Activated CD4-positive, alpha-beta T cell treated with anti-CD3 and anti-CD28 coated beads, Interleukin-2, amount 10 ng/mL, durations not matched to agents 7 days and 5 days (primary cell): ENCODE data around the gene UBE2I. TPM values are rescaled to one million over a fixed set of nuclear protein-coding genes. Genes with fewer than 3 reads are reported as not detected.

Experiments used
- CTCF ChIA-PET: fragments of 350-600 bp; sonication (Branson Sonifier 250); formaldehyde crosslinking; loops from one replicate; lab custom pipeline; 2021; ENCODE audit warnings: antibody characterized with exemption; lab: Charles Lee
- POLR2A ChIA-PET: fragments of 350-600 bp; sonication (Branson Sonifier 250); formaldehyde crosslinking; loops from one replicate; lab custom pipeline; 2021; ENCODE audit warnings: antibody characterized with exemption; lab: Charles Lee
- DNase-seq: peaks from one replicate; pipeline ENCODE4 v3.0.0-alpha.2; 2020
- H3K27ac Mint-ChIP-seq: one replicate; pipeline ENCODE4 v1.8.0; 2021; ENCODE audit warnings: mild to moderate bottlenecking, moderate library complexity, mixed read lengths
- H3K27me3 Mint-ChIP-seq: one replicate; pipeline ENCODE4 v1.8.0; 2021; ENCODE audit warnings: mixed read lengths
- H3K36me3 Mint-ChIP-seq: one replicate; pipeline ENCODE4 v1.8.0; 2021; ENCODE audit warnings: low read depth, mixed read lengths
- H3K4me1 Mint-ChIP-seq: one replicate; pipeline ENCODE4 v1.8.0; 2021; ENCODE audit warnings: mixed read lengths
- H3K4me3 Mint-ChIP-seq: one replicate; pipeline ENCODE4 v1.8.0; 2021; ENCODE audit warnings: mild to moderate bottlenecking, moderate library complexity, mixed read lengths
- H3K9me3 Mint-ChIP-seq: one replicate; pipeline ENCODE4 v1.8.0; 2021; ENCODE audit warnings: mixed read lengths
- total RNA-seq, 2 experiments: library from RNA; stranded (reverse); gene quantifications; one replicate each; pipeline ENCODE4 v1.2.3, GENCODE V29; 2021

Gene UBE2I
- total RNA-seq, 2 experiments from 2014 or later, result 204 to 222 TPM

DNA sequence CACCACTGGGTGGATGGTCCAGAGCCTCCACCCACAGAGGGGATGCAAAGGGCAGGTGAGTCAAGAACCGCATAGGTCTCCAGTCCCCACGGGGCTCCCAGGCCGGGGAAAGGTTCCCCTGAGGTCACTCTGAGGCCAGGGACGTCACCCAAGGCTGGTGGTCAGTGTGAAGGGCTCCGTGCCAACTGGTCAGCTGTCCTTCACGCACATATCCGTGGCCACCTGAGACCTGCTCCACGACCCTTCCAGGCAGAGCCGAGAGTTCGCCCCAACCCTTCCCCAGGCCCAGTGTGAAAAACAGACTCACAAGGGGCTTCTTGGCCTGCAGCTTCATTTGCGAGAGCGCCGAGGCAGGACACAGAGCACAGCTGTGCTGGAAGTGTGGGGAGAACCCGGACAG, 39.5 kb downstream of the UBE2I start:
- Mint-ChIP-seq H3K9me3 (no peaks in the 10 kb centered on the region), H3K36me3 (no peaks in the 10 kb centered on the region), H3K27me3 (no peaks in the 10 kb centered on the region), H3K27ac (peak overlapping the region; percentile 13), H3K4me1 (peaks cover 27% of the 10 kb centered on the region), H3K4me3 (no peak overlapping the region)
- ChIA-PET CTCF (interaction anchor here (1.0 kb wide), 1 partner anchor 102 kb away, joined by 3 read pairs; no protein-coding TSS in a partner anchor), POLR2A (no interaction called here)
- DNase-seq, result no peak

GRCh38 chr16:1349351-1349750, 39.9 kb downstream of the UBE2I start:
- CTCF ChIA-PET, result no interaction called here
- POLR2A ChIA-PET, result no interaction called here
- Mint-ChIP-seq H3K27me3 (no peaks in the 10 kb centered on the region), H3K4me1 (peaks cover 30% of the 10 kb centered on the region), H3K36me3 (no peaks in the 10 kb centered on the region), H3K4me3 (no peak overlapping the region), H3K9me3 (no peaks in the 10 kb centered on the region), H3K27ac (peak overlapping the region; percentile 13)
- DNase-seq, result no peak

- Mint-ChIP-seq H3K9me3 (no peaks in the 10 kb centered on the region), H3K27me3 (no peaks in the 10 kb centered on the region), H3K4me3 (peak overlapping the region; percentile 76), H3K4me1 (peaks cover 32% of the 10 kb centered on the region), H3K27ac (no peak overlapping the region), H3K36me3 (no peaks in the 10 kb centered on the region)
- DNase-seq, result no peak
- POLR2A ChIA-PET, result no interaction called here
- CTCF ChIA-PET, result interaction anchor here (1.2 to 1.5 kb wide), 2 partner anchors 12 to 14 kb away, joined by 3 to 8 read pairs; no protein-coding TSS in a partner anchor
These were observed 40.5 kb downstream of the UBE2I start for GRCh38 chr16:1349951-1350350.

DNA sequence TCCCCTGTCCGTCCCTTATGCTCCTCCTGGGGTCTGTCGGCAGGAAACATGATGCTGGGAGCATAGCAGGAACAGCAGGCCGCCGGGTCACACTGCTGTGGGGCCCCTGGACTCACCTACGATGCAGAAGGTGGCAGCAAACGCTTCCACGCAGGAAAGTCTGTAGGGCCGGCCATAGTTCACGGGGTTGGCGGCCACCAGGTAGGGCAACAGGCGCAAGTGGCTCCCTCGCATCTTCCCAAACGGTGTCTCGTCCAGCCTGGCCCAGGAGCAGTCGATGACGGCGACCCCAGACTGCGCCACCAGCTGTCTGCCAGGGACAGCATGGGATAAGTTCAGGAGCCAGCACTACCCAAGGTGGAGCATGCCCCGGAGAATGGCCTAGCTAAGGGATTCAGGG, 41.3 kb downstream of the UBE2I start:
- no peaks in the 10 kb centered on the region for H3K36me3 Mint-ChIP-seq
- ChIA-PET CTCF (interaction anchor here (1.2 to 1.5 kb wide), 3 partner anchors 13 to 15 kb away, joined by 3 to 8 read pairs (median 3); no protein-coding TSS in a partner anchor), POLR2A (no interaction called here)
- peak overlapping the region; percentile 76 for H3K4me3 Mint-ChIP-seq
- H3K4me1 Mint-ChIP-seq, result peaks cover 36% of the 10 kb centered on the region
- no peak for DNase-seq
- H3K9me3 Mint-ChIP-seq, result no peaks in the 10 kb centered on the region
- H3K27ac Mint-ChIP-seq, result no peak overlapping the region
- no peaks in the 10 kb centered on the region for H3K27me3 Mint-ChIP-seq

DNA sequence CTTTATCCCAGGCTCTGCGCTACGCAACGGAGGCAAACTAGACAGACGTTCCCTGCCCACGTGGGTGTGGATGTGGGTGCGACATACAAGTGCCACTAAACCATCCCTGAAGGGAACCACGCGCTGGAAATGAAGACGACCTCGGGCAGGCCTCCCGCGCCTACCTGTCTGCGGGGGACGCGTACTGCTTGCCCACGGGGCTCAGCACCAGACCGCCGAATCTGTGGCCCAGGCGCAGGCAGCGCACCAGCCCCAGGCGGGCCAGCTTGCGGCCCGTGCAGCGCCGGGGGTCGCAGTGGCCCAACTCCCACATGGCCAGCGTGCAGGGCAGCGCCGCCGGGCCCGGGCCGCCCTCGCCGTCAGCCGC, 41.8 kb downstream of the UBE2I start:
- CTCF ChIA-PET, result interaction anchor here (1.3 to 1.5 kb wide), 2 partner anchors 12 to 15 kb away, joined by 3 to 8 read pairs; no protein-coding TSS in a partner anchor
- POLR2A ChIA-PET, result no interaction called here
- Mint-ChIP-seq H3K9me3 (no peaks in the 10 kb centered on the region), H3K27me3 (no peaks in the 10 kb centered on the region), H3K27ac (peak overlapping the region; percentile 80), H3K4me1 (peaks cover 36% of the 10 kb centered on the region), H3K4me3 (peak overlapping the region; percentile 76), H3K36me3 (no peaks in the 10 kb centered on the region)
- no peak for DNase-seq

DNA sequence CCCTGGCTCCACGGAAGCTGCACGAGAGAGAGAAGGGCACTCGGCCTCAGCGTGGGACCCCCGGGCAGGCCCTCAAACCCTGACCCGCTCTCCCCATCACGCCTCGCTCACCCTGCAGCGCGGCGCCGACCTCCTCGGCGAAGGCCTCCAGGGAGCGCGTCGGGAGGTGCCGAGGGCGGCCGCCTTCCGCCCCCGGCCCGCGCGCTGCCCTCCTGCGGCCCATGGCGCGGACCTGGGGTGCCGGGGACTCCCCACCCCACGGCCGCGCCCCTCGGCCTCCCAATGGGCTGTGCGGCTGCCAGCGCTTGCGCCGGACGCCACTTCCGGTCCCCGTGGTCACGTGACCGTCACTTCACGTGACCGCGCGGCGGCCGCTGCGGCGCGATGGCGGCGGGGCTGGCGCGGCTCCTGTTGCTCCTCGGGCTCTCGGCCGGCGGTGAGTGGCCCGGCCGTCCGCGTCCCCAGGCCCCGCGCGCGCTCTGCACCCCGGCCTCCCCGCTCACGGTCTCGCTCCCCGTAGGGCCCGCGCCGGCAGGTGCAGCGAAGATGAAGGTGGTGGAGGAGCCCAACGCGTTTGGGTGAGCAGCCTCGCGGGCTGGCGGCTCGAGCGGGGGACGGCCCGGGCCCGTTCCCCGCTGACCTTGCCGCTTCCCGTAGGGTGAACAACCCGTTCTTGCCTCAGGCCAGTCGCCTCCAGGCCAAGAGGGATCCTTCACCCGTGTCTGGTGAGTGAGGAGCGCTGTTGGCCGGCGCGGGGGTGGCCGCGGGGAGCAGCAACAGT, 42.3 kb downstream of the UBE2I start, which contains the start of the genes GNPTG and TSR3:
TSS of gene GNPTG (plus strand) at position 350 of the 781 bp plus-strand sequence. CDS start at position 385, 35 bp downstream.
TSS of gene TSR3 (minus strand) at position 297 of the 781 bp plus-strand sequence. CDS start at position 223, 74 bp downstream.
- Mint-ChIP-seq H3K4me1 (peaks cover 36% of the 10 kb centered on the region), H3K36me3 (no peaks in the 10 kb centered on the region), H3K4me3 (peak within 1 kb of the TSS; percentile 84), H3K27me3 (no peaks in the 10 kb centered on the region), H3K27ac (peak within 1 kb of the TSS; percentile 82), H3K9me3 (no peaks in the 10 kb centered on the region)
- ChIA-PET POLR2A (no interaction called here), CTCF (interaction anchor here (1.3 kb wide), 1 partner anchor 16 kb away, joined by 3 read pairs; no protein-coding TSS in a partner anchor)
- DNase-seq, result peak; percentile 83

GRCh38 chr16:1354815-1355540, 45.5 kb downstream of the UBE2I start:
- Mint-ChIP-seq H3K36me3 (peaks cover under 1% of the 10 kb centered on the region), H3K4me1 (peaks cover 36% of the 10 kb centered on the region), H3K27me3 (no peaks in the 10 kb centered on the region), H3K4me3 (no peak overlapping the region), H3K9me3 (no peaks in the 10 kb centered on the region), H3K27ac (peak overlapping the region; percentile 19)
- CTCF ChIA-PET, result interaction anchor here (0.5 to 1.2 kb wide), 2 partner anchors 9 to 294 kb away, joined by 3 to 5 read pairs; no protein-coding TSS in a partner anchor
- DNase-seq, result no peak
- POLR2A ChIA-PET, result interaction anchor here (0.6 kb wide), 1 partner anchor 11 kb away, joined by 3 read pairs; no protein-coding TSS in a partner anchor

GRCh38 chr16:1355591-1355990, 46.2 kb downstream of the UBE2I start:
- H3K36me3 Mint-ChIP-seq, result peaks cover 3% of the 10 kb centered on the region
- H3K4me1 Mint-ChIP-seq, result peaks cover 31% of the 10 kb centered on the region
- no peak overlapping the region for H3K27ac Mint-ChIP-seq
- no peaks in the 10 kb centered on the region for H3K9me3 Mint-ChIP-seq
- ChIA-PET POLR2A (no interaction called here), CTCF (interaction anchor here (0.5 to 1.2 kb wide), 2 partner anchors 8 to 293 kb away, joined by 3 to 5 read pairs; no protein-coding TSS in a partner anchor)
- no peaks in the 10 kb centered on the region for H3K27me3 Mint-ChIP-seq
- DNase-seq, result no peak
- no peak overlapping the region for H3K4me3 Mint-ChIP-seq

DNA sequence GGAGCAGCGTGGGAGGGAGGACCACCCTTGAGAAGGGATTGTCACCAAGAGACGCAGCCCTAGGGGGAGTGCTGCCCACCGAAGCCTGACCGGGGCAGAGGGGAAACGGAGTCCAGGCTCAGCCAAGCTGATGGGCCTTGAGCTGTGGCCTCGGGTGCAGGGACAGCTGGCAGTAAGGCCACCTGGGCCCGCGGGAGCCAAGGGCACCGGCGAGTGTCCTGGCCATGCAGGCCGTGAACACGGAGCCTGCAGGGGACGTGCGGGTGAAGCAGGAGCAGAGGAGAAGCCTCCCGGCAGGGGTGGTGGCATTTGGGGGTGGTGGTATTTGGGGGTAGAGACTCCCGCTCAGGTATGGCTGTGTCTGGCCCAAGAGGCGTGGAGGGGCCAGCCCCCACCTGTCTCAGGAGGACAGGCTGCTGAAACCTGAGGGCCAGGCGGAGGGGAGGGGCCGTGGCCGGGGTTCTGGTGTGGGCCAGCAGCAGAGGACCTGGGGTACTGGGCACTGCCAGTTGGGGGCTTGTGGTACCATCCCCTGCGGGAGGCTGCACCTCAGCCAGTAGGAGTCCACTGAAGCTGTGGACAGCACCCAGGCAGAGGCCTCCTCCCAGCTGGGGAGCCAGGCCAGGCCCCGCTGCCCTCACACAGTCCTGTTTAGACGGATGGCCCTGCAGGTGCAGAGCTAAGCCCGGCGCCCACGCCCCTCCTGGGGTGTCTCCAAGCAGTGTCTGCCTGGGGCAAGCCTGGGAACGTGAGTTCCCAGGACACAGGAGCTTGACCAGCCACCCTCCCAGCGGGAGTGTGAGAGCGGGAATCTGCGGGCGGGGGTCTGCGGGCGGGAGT, 46.8 kb downstream of the UBE2I start:
- POLR2A ChIA-PET, result no interaction called here
- Mint-ChIP-seq H3K27me3 (no peaks in the 10 kb centered on the region), H3K4me1 (peaks cover 28% of the 10 kb centered on the region), H3K27ac (no peak overlapping the region), H3K9me3 (no peaks in the 10 kb centered on the region), H3K4me3 (no peak overlapping the region), H3K36me3 (peaks cover 3% of the 10 kb centered on the region)
- CTCF ChIA-PET, result interaction anchor here (1.2 kb wide), 2 partner anchors 7 to 12 kb away, joined by 3 to 5 read pairs; no protein-coding TSS in a partner anchor
- no peak for DNase-seq

- H3K4me1 Mint-ChIP-seq, result peaks cover 18% of the 10 kb centered on the region
- CTCF ChIA-PET, result interaction anchor here (0.9 kb wide), 1 partner anchor 23 kb away, joined by 3 read pairs; no protein-coding TSS in a partner anchor
- POLR2A ChIA-PET, result no interaction called here
- H3K9me3 Mint-ChIP-seq, result no peaks in the 10 kb centered on the region
- no peaks in the 10 kb centered on the region for H3K27me3 Mint-ChIP-seq
- H3K36me3 Mint-ChIP-seq, result peaks cover 7% of the 10 kb centered on the region
- H3K27ac Mint-ChIP-seq, result no peak overlapping the region
- H3K4me3 Mint-ChIP-seq, result no peak overlapping the region
- no peak for DNase-seq
These were observed 48.6 kb downstream of the UBE2I start for GRCh38 chr16:1357906-1358566.

- Mint-ChIP-seq H3K9me3 (no peaks in the 10 kb centered on the region), H3K4me1 (peaks cover 2% of the 10 kb centered on the region), H3K27ac (no peak overlapping the region), H3K4me3 (no peak overlapping the region), H3K27me3 (no peaks in the 10 kb centered on the region), H3K36me3 (peaks cover 11% of the 10 kb centered on the region)
- ChIA-PET CTCF (no interaction called here), POLR2A (no interaction called here)
- no peak for DNase-seq
These were observed 52.4 kb downstream of the UBE2I start for GRCh38 chr16:1361685-1362360.
